ENCODE measurements around the gene PCNX2. TPM values are rescaled to one million over a fixed set of nuclear protein-coding genes. Genes with fewer than 3 reads are reported as not detected.

Gene PCNX2
- total RNA-seq, 1 donor from 2014 or later = 1.3 TPM

DNA sequence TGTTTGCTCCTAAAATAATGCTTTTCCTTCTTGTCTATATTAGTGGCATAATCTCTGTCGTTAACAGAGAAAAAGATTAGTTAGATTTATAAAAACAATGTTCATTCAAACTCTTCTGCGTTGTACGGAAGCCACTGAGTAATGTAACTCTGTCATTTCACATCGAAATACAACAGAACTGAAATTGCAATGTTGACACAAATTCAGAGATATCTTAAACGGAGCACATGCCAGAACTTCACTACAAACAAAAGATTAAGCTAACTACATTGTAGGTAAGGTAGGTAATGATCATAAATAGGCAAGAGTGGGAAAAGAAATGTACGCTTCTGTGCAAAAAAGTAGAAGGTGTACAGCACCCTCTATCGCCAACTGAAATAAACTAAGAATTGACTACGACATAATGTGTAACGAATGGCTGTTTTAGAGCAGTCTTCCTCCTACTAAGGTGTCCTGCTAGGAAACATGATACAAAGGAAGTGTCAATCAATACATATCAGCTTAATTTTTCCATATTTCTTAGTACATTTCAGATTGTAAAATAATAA is 56.6 kb downstream of the PCNX2 start:
- DNase-seq = no peak
- intact Hi-C loops (cut with micrococcal nuclease) = no loop called here
- no peak for ATAC-seq

DNA sequence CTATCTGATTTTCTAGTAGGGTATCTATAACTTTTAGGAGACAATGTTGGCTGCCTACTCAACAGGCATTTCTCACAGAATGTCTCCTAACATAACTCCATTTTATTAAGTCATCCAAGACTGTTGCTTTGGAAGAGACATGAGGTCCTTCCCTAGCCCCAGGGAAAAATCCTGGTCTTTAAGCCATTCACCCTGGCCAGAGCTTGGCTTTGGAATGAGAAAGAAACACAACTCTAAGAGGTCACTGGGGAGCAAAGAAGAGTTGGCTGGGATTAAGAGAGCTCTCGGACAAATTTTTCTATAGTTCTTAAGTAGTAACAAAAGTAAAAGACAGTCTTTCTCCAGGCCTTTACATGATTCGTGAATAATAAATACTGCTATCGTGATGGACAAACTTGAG is 57.9 kb downstream of the PCNX2 start:
- intact Hi-C loops (cut with micrococcal nuclease) = no loop called here
- peak; percentile 70 for ATAC-seq

DNA sequence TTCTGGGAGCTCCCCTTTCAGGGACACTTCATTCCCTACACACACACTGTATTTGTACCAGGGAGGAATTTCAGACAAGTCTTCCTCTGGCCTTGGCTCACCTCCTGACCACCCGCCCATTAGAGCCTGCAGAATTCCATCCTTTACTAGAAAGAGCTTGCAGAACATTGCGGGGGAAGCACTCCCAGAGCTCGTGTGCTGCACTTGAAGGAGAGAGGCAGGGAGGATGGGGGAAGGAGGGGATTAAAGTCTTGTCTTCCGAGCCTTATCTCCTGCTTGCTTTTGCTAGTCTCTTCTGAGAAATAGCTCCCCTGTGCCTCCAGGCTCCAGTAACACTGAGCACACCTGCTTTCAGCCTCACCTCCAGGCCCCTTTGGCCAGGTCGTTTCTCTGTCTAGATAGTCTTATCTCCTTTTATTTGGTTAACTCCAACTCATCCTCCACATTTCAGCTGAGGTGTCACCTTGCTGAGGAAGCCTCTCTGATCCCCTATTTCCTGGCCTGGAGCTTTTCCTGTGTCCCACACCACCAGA is 62.0 kb downstream of the PCNX2 start:
- intact Hi-C loops (cut with micrococcal nuclease) = no loop called here
- DNase-seq (no peak), ATAC-seq (no peak)

More for the DNA sequence above, 57.9 kb downstream of the PCNX2 start:
- DNase-seq = no peak

DNA sequence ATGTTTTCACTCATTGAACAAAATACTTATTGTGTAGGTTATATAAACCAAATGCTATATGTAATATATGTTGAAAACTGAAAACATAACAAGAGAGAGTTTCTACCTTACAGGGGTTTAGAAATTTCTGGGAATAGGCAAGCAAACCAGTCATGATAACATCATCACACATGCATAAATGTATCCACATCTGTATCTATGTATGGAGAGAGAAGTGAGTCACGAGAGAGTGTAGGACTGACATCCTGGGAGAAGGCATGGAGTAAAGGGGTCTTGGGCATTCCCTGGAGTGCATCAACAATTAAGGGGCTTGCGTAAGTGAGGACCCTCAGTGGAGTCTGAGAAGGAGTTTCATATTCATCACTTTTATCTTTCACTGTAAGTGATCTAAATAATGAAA is 65.5 kb downstream of the PCNX2 start:
- no peak for ATAC-seq
- intact Hi-C loops (cut with micrococcal nuclease) = no loop called here
- DNase-seq = no peak

DNA sequence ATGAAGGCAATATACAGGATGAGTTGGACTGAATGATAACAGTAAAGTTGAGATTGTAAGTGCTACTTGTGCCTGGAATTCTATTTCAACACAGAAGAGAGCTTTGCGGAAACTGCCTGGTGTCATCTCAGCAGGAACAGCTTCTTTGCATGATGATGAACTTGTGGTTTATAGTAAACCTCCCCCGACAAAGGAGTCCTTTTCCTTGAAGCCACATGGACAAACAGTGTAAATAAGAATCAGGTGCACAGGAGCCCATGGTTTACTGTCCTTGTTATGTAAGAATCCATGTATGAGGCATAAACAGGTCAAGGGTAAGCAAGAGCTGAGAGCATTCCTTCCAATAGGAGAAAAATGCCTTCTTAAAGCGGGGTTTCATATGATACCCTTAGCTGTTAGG is 66.2 kb downstream of the PCNX2 start:
- intact Hi-C loops (cut with micrococcal nuclease) = no loop called here
- DNase-seq (no peak), ATAC-seq (no peak)

DNA sequence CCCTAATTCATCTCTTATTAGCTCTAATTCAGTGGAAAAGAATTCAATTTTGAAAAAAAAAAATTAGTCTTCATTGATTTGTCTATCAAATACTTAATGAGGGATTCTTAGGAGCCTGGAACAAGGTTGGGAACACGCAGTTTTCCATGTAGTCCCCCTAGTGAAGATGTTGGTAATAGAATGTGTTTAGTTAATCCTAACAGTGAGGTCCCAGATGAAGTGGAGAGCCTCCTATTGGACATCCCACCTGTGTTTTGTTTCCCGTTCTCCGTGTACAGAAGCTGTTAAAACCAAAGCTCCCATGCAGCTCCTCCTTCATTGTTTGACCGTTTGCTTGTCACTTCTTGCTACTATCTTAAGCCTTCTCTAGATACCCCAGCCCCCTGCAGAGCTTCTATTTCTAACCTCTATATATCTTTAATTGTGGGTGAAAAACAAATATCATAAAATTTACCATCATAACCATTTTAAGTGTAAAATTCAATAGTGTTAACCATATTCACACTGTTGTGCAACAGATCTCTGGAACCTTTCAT is 67.5 kb downstream of the PCNX2 start:
- intact Hi-C loops (cut with micrococcal nuclease) = no loop called here
- ATAC-seq (no peak), DNase-seq (no peak)

DNA sequence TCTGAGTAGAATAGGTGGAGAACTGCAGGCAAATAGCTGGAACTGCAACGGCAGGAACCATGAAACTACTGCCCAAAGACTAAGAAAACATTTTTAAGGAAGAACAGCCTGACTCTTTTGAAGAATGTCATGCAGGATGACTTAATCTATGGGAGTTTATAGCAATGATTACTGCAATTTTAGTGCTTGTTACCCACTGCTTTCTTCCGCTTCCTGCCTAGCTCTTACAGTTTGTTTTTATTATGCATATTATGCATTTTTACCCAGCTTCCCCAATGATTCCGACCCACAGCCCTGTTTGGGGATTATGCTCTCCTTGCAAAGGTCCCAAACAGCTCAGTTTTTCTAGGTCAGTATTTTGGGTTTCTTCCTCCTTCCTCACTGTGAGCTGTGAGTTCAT is 71.2 kb downstream of the PCNX2 start:
- ATAC-seq = no peak
- intact Hi-C loops (cut with micrococcal nuclease) = no loop called here
- no peak for DNase-seq

DNA sequence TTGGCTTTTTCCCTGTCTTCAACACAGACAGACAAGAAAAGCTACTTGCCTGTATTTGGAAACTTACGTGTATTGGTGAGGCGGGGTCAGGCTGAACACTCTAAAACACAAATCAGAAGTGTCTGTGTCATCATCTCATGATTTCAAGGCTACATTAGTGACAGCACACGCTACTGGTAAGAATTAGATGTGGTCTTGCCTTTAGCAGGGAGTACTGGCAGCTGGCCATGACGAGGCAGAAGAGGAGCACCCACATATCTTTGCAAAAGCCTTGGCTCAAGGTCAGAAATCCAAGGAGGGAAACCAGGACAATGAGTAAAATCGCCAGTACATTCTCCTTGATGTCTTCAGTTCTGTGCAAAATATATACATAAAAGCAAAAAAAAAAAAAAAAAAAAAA is 77.7 kb downstream of the PCNX2 start:
- ATAC-seq = no peak
- no peak for DNase-seq
- intact Hi-C loops (cut with micrococcal nuclease) = no loop called here

DNA sequence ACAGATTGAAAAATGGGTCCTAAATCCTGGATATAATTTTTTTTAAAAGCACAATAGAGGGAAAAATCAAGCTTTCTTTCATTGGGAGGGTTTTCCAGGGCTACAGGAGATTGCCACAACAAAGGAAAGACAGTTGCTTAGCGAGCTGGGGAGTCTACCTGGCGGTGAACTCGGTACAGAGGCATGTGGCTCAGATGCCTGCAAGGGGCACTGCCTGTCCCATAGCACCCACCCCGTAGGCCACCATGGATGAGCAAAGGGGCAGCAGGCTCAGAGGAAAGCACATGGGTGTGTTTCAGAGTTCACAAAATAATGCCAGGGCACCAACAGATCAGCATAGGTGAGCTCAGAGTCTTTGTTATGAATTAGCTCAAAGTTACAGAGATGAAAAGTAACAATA is 79.5 kb downstream of the PCNX2 start:
- ATAC-seq (no peak), DNase-seq (no peak)
- intact Hi-C loops (cut with micrococcal nuclease) = no loop called here

DNA sequence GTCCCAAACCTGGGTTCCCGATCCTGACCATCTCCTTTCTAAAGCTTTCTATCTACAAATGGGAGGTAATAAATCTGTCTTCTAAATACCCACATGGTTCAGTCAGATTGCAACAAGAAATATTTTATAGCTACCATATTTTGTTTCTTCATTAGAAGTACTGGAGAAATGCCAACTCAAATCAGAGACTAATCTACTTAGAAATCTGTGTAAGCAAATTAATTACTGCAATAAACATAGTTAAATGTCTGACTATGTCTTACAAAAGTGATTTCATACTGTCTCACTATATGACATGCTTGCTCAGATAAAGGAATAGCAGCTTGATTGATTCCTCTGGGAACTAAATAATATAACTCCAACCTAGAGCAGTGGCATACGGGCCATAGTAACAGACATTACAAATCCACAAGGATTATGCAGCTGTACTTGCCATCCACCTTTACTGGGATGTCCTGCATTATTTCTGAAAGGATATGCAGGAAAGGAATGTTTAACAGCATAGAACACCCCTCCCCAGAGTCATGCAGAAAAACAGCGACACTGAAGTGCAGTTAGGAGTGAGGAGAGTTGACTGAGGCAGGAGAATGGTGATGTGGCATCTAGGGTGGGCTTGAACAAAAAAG is 80.3 kb downstream of the PCNX2 start:
- DNase-seq = no peak
- ATAC-seq = no peak
- intact Hi-C loops (cut with micrococcal nuclease) = no loop called here

DNA sequence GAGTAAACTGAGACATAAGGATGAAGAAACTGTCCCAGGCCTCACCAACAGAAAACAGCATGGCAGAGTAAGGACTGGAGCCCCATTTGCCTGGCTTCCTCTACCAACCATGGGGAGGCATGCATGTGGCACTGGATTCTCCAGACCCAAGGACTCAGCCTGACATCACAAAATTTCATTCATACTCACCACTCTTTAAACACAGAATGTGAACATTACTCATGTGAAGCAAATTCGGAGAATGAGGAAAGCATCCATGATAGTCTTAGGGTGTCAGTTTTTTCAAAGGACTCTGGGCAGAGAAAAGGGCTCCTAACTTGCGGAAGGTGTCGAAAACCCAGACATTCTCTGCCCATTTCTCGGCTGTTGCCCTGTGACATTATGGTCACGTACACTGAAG is 83.9 kb downstream of the PCNX2 start:
- DNase-seq (no peak), ATAC-seq (no peak)
- intact Hi-C loops (cut with micrococcal nuclease) = no loop called here

DNA sequence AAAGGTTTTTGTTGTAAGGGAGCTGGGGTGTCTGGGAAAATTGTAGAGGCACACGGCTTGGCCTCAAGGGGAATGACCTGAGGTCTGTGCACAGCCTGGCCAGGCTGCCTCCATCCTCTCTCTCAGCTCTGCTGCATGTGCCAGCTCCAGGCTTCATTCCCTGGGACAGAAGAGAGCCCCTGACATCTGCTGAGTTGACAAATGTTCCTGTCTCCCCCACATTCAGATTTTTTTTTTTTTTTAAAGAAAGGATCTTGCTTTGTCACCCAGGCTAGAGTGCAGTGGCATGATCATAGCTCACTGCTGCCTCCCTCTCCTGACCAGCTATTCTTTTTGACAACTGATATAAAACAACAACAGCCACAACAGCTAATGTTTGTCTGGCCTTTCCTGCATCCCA is 84.4 kb downstream of the PCNX2 start:
- DNase-seq = no peak
- intact Hi-C loops (cut with micrococcal nuclease) = no loop called here
- no peak for ATAC-seq

DNA sequence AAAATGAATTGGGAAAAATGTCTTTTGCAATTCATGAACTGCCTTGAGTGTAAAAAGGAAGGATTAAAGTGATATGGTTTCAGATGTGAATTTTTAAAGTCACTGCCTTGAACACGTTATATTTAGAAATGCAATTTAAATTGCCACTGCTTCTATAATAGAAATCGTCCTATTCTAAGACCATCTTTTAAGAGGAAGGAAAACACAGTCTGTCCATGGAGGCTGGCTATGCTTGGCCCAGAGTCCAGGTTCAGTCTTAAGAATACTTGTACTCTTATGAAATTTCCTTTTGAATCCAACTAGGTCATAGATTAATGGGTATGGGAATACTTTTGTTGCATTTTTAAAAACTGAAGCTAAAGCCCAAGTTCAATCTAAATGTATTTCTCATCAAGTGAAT is 86.0 kb downstream of the PCNX2 start:
- ATAC-seq (no peak), DNase-seq (no peak)
- intact Hi-C loops (cut with micrococcal nuclease) = no loop called here

DNA sequence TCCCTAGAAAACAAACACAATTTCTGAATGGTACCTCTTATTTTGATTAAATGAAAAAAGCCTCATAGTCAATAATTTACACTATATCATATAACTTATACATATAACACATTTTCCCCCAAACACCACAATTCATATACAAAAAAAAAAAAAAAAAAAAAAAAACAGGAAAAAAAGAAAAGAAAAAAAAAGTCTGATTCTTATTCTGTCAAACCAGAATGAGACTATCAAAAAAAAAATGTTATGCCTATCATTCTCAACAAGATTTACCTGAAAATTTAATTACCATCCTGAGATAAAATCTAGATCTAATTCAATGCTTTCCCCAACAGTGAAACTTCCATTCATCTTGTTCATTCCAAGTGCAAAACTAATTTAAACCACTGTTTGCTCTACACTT is 86.8 kb downstream of the PCNX2 start:
- DNase-seq = no peak
- no peak for ATAC-seq
- intact Hi-C loops (cut with micrococcal nuclease) = no loop called here

DNA sequence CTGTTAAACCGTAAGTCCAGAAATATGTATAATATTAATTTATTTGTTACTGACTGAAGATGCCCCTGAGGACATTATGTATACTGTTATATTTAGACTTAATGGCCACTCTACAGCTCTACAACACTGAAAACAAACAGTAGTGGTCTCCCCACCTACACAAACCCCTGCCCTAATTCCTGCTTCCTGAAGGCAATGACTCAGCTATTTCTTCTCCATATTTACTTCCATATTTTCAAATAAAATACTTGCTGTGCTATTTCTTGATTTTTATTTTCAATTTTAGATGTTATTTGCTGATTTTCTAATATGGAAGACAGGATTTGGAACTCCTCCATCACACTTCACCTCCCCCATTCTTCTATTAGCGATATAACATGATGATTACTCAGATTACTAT is 97.6 kb downstream of the PCNX2 start:
- ATAC-seq (no peak), DNase-seq (no peak)
- intact Hi-C loops (cut with micrococcal nuclease) = no loop called here

DNA sequence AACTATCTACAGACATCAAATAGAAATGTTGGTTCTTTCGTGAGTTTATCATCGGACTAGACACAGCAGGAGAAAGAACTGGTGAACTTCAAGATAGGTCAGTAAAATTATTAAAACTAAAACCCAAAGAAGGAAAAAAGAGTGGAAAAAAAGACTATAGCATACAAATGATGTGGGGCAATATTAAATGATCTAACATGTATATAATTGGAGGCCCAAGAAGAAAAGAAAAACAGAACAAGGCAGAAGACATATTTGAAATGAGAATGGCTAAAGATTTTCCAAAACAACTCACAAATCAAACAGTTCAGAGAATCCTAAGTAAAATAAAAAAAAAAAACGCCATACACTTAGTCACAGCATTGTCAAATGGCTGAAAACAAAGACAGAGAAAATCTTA is 101.8 kb downstream of the PCNX2 start:
- ATAC-seq = no peak
- intact Hi-C loops (cut with micrococcal nuclease) = no loop called here
- no peak for DNase-seq

DNA sequence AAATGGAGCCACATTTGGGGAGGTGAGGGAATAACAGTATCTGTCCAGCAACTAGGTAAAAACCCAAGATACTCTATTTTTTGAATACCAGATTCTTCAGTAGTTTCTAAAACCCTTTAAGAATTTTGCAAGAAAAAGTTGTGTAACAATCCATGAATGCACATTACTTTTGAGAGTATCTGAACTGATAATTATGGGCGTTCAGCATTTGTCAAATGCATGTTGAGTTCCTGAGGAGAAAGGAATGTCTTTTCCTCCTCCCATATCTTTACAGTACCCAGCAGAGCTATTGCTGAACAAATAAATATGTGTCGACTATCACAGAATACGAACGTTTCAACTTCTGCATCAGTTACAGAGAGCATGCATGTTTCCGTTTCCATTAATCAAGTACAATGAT is 104.5 kb downstream of the PCNX2 start:
- intact Hi-C loops (cut with micrococcal nuclease) = no loop called here
- ATAC-seq (no peak), DNase-seq (no peak)

DNA sequence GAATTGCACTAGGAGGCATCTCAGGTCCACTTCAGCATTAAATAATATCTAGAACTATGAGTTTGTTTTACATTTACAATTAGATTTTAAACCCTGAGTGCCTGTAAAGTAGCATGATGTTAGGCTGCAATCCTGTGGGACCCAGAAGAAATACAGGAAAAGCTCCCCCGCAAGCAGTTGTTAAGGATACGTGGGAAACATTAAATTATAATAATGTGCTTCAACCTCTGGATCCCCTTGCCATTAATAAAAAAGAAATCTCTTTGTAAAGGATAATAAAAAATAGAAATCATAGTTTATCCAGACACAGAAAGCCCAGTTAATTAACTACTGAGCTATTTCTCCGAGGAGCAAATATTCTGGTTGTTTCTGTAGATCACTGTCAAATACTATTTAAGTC is 106.0 kb downstream of the PCNX2 start:
- ATAC-seq (no peak), DNase-seq (no peak)
- intact Hi-C loops (cut with micrococcal nuclease) = no loop called here

DNA sequence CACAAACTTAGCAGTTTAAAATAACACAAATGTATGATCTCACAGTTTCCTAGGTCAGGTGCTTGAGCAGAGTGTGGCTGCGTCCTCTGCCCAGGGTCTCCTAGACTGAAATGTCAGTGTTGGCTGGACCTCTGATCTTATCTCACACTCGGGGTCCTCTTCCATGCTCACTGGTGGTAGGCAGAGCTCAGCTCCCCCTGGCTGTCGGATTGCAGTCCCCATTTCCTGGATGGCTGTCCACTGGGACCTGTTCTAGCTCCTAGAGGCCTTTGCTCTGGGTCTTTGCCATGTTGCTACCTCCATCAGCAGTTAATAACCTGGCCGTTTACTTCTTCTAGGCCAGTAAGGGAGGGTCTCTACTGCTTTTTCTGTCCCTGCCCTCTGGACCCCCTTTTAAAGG is 107.5 kb downstream of the PCNX2 start:
- no peak for ATAC-seq
- intact Hi-C loops (cut with micrococcal nuclease) = no loop called here

DNA sequence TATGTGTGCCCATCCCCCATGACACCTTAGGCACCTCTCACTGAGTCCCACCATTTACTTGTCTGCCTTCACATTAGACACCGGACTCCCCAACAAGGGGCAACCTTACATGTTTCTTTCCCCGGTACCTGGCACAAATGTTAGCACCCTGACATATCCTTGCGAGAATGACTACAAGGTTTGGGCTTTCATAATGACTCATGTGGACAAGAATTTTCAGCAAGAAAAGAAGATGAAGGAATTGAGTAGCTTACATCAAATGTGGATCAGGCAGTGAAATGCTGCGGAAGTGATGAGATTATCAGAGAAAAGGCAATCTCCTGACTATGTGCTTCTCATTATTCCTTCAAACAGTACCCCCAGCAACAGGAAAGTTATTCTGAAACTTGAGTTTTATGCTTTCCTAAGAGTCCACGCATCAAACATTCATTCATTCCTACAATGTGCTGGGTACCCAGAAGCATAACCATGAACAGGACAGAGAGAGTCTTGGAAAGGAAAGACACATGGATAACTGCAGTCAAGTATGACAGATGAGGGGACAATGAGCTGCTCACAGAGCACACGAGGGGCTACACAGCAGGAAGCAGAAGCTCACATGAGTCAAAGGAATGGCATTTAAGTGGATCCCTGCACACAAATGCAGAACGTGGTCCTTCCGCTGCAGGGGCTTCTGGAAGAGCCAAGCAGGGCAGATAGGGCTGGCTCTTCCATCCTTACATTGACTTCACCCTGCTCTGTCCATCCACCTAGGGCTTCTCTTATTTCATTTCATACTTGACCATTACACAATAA is 112.1 kb downstream of the PCNX2 start:
- DNase-seq (no peak), ATAC-seq (no peak)
- intact Hi-C loops (cut with micrococcal nuclease) = no loop called here

More for the DNA sequence above, 107.5 kb downstream of the PCNX2 start:
- DNase-seq = no peak
